LNCAP (cell line): ENCODE measurements around the gene SLC35D2.
A peak's percentile ranks its signal among the peaks of the same experiment; 100 is the strongest.

ENCODE experiments used
- CTCF ChIP-seq: fragments of 450-650 bp; IDR thresholded peaks from 2 replicates; pipeline ENCODE4 v1.5.1; 2017; ENCODE audit warnings: mild to moderate bottlenecking

Gene SLC35D2

DNA sequence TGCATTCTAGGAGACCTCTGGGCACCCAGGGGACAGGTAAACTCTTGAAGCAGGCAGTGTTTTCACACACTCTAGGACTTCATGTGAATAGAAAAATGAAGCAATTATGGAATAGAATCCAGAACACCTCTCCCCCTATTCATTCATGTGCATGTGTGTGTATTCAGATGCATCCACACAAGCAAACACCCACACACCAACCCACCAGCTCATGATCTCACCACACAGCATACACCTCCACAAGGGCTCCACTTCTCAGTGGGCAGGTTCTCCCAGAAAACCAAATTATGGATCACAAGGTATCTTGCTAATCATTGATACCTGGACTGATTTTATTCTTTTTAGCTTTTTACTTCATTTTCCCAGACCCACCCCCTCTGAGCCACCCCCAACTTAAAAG lies 60.3 kb downstream of the SLC35D2 start:
- TF ChIP-seq CTCF: no peak

DNA sequence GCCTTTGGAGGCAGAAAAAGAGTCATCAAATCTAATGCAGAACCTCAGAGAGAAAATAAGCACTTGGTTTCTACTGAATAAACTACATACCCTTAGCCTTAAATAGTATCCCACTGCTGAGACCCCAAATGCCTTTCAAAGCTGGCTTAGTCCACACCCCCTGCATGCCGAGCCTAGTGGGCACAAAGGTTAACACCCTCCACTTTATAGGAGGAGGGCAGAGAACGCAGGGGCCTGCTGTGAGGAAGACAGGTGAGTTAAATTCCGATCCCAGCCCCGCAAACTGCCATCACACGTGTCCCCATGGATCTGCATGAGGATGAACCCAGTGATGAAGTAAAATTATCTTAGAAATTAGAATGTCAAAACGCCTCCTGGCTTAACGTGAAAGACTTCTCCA lies 62.0 kb downstream of the SLC35D2 start:
- TF ChIP-seq CTCF: no peak

DNA sequence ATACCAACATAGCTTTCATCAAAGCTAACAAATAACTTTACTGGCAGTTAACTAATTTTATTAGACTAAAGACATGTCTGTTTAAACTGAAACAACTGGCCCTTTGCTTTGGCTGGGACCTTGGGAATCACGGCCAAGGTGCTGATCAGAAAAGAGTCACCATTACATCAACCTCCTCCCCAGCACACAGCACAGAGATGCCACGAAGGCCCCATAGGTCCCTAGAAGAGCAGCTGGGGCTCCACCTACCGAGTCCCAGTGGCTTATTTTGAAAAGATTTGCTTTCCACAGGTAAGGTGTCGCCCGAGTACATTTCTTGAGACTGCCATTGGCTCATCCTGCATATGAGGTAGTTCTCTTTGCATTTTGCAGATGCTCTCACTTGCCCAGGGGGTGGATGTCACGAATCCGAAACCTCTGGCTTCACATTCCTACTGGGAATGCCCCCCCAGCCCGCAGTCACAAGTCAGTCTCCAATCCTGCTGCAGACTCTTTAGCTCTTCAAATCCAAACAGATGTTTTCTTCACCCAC lies 62.7 kb downstream of the SLC35D2 start:
- TF ChIP-seq CTCF: no peak

DNA sequence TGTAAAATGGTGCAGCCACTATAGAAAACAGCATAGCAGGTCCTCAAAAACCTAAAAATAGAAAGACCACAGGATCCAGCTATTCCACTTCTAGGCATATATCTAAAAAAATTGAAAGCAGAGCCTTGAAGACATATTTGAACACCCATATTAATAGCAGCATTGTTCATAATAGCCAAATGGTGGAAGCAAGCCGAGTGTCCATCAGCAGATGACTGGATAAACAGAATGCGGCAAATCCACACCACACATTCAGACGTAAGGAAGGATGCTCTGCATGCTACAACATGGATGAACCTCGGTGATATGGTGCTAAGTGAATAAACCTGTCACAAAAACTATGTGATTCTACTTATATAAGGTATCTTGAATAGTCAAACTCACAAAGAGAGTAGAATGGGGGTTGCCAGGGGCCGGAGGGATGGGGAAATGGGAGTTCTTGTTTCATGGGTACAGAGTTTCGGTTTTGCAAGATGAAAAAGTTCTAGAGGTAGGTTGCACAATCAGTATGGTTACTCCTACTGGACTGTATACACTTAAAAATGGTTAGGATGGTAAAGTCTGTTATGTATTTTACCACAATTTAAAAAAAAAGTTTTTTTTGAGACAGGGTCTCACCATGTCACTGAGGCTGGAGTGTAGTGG lies 64.5 kb downstream of the SLC35D2 start:
- no peak for TF ChIP-seq CTCF

- TF ChIP-seq CTCF: peak; percentile 91
These were observed 66.1 kb downstream of the SLC35D2 start for GRCh38 chr9:96317335-96317980.

- no peak for TF ChIP-seq CTCF
These were observed 73.7 kb downstream of the SLC35D2 start for GRCh38 chr9:96309850-96310249.

- TF ChIP-seq CTCF: no peak
These were observed 78.3 kb downstream of the SLC35D2 start for GRCh38 chr9:96305171-96305570.
